H1 (cell line): ENCODE data around the gene DBNL. TPM values are rescaled to one million over a fixed set of nuclear protein-coding genes. Genes with fewer than 3 reads are reported as not detected.

Experiments
- CTCF ChIA-PET: fragments of 300-600 bp; sonication (Branson Sonifier 250); formaldehyde crosslinking; loops from one replicate; lab custom pipeline; 2021; ENCODE audit not compliant: partially characterized antibody; lab: Charles Lee
- POLR2A ChIA-PET: fragments of 300-600 bp; sonication (Branson Sonifier 250); formaldehyde crosslinking; loops from one replicate; lab custom pipeline; 2021; ENCODE audit warnings: inconsistent platforms; ENCODE audit not compliant: partially characterized antibody; lab: Charles Lee
- DNase-seq, 2 experiments: peaks; one replicate each; pipeline versions ENCODE4 v3.0.0 to v3.0.0-alpha.2; 2010 to 2022; ENCODE audit warnings: low spot score in 2 of 2, low read depth in 1 of 2, mixed read lengths in 1 of 2
- FAIRE-seq: peaks from 2 replicates; lab custom pipeline; 2011; peaks lifted over from hg19 to GRCh38; lab: Jason Lieb, UNC
- H2AFZ ChIP-seq: 2 replicates; pipeline ENCODE4 v1.8.1; 2012; ENCODE audit warnings: low read length, inconsistent platforms
- H2AK5ac ChIP-seq: 2 replicates; pipeline ENCODE4 v1.6.1; 2013; ENCODE audit warnings: low read depth, low read length
- H2BK120ac ChIP-seq: replicated peaks from 2 replicates; pipeline ENCODE3; 2013; ENCODE audit warnings: low read depth, low read length, inconsistent platforms
- H2BK12ac ChIP-seq: 2 replicates; pipeline ENCODE4 v1.6.1; 2013; ENCODE audit warnings: low read depth, low read length
- H2BK15ac ChIP-seq: 2 replicates; pipeline ENCODE4 v1.6.1; 2013; ENCODE audit warnings: low read length
- H2BK20ac ChIP-seq: 2 replicates; pipeline ENCODE4 v1.6.1; 2013; ENCODE audit warnings: low read length
- H2BK5ac ChIP-seq: 2 replicates; pipeline ENCODE4 v1.6.1; 2013; ENCODE audit warnings: low read depth, low read length
- H3K14ac ChIP-seq: 2 replicates; pipeline ENCODE4 v1.6.1; 2013; ENCODE audit warnings: inconsistent platforms; ENCODE audit not compliant: insufficient read length
- H3K18ac ChIP-seq: 2 replicates; pipeline ENCODE4 v1.6.1; 2013; ENCODE audit warnings: low read length; ENCODE audit errors: extremely low read depth
- H3K23ac ChIP-seq: 2 replicates; pipeline ENCODE4 v1.6.1; 2013; ENCODE audit warnings: inconsistent platforms; ENCODE audit not compliant: insufficient read length
- H3K23me2 ChIP-seq: 2 replicates; pipeline ENCODE4 v1.6.1; 2013; ENCODE audit warnings: low read depth, low read length
- H3K27ac ChIP-seq: 2 replicates; pipeline ENCODE4 v1.6.1; 2011; ENCODE audit warnings: low read depth, low read length, inconsistent platforms
- H3K27me3 ChIP-seq, 4 experiments: replicated peaks in 1 of 4; 1 replicate in 1 of 4; 2 replicates in 3 of 4; pipeline versions ENCODE4 v1.6.1 to v1.8.1; 2011 to 2013; ENCODE audit warnings: low read length in 3 of 4, mild to moderate bottlenecking in 3 of 4, inconsistent platforms in 2 of 4, mixed read lengths in 2 of 4, moderate library complexity in 1 of 4; ENCODE audit not compliant: control insufficient read depth in 3 of 4, insufficient read depth in 3 of 4; ENCODE audit errors: extremely low read depth in 1 of 4
- H3K36me3 ChIP-seq, 4 experiments: 2 replicates each; pipeline versions ENCODE4 v1.6.1 to v1.8.1; 2011 to 2013; ENCODE audit warnings: mild to moderate bottlenecking in 4 of 4, low read length in 3 of 4, moderate library complexity in 2 of 4, control low read depth in 1 of 4, inconsistent platforms in 1 of 4; ENCODE audit not compliant: insufficient read depth in 4 of 4, control insufficient read depth in 2 of 4
- H3K4ac ChIP-seq: replicated peaks from 2 replicates; pipeline ENCODE3; 2013; ENCODE audit warnings: low read length, low read depth, mixed read lengths, inconsistent platforms; ENCODE audit not compliant: insufficient read length
- H3K4me1 ChIP-seq, 4 experiments: replicated peaks in 1 of 4; 1 replicate in 1 of 4; 2 replicates in 3 of 4; pipeline versions ENCODE4 v1.6.1 to v1.8.1; 2011 to 2013; ENCODE audit warnings: low read length in 3 of 4, inconsistent platforms in 2 of 4, mixed read lengths in 1 of 4; ENCODE audit not compliant: insufficient read depth in 4 of 4, control insufficient read depth in 3 of 4
- H3K4me2 ChIP-seq, 2 experiments: 2 replicates each; pipeline versions ENCODE4 v1.6.1 to v1.8.1; 2011 to 2013; ENCODE audit warnings: low read depth in 2 of 2, low read length in 2 of 2, control low read depth in 1 of 2, inconsistent platforms in 1 of 2, mild to moderate bottlenecking in 1 of 2; ENCODE audit not compliant: insufficient read depth in 1 of 2
- H3K4me3 ChIP-seq, 4 experiments: fragments of 200-600, 300-600 bp in 1 of 4; sonication (generic), shearing (Covaris generic), sonication (Bioruptor Twin) in 1 of 4; 2 replicates each; pipeline versions ENCODE4 v1.5.1 to v1.8.1; 2011 to 2016; ENCODE audit warnings: low read length in 4 of 4, low read depth in 3 of 4, control low read depth in 2 of 4, inconsistent platforms in 2 of 4, mild to moderate bottlenecking in 2 of 4, mixed read lengths in 1 of 4, moderate library complexity in 1 of 4; ENCODE audit not compliant: insufficient read depth in 2 of 4; ENCODE audit errors: extremely low read depth in 1 of 4
- H3K56ac ChIP-seq: replicated peaks from 2 replicates; pipeline ENCODE3; 2013; ENCODE audit warnings: low read depth, mild to moderate bottlenecking, mixed read lengths, low read length, inconsistent platforms; ENCODE audit not compliant: insufficient read length
- H3K79me1 ChIP-seq: 2 replicates; pipeline ENCODE4 v1.6.1; 2013; ENCODE audit warnings: low read depth, low read length, control low read depth
- H3K79me2 ChIP-seq, 2 experiments: 2 replicates each; pipeline versions ENCODE4 v1.6.1 to v1.8.1; 2012 to 2013; ENCODE audit warnings: low read length in 2 of 2, mild to moderate bottlenecking in 2 of 2, inconsistent platforms in 1 of 2; ENCODE audit not compliant: insufficient read depth in 2 of 2, control insufficient read depth in 1 of 2
- H3K9ac ChIP-seq, 4 experiments: replicated peaks in 1 of 4; 1 replicate in 1 of 4; 2 replicates in 3 of 4; pipeline versions ENCODE4 v1.6.1 to v1.8.1; 2011 to 2013; ENCODE audit warnings: low read depth in 3 of 4, low read length in 3 of 4, control low read depth in 2 of 4, mild to moderate bottlenecking in 2 of 4, moderate library complexity in 2 of 4, inconsistent platforms in 1 of 4; ENCODE audit errors: extremely low read depth in 1 of 4
- H3K9me3 ChIP-seq, 2 experiments: 2 replicates each; pipeline versions ENCODE4 v1.6.1 to v1.8.1; 2012 to 2013; ENCODE audit warnings: mild to moderate bottlenecking in 2 of 2, moderate library complexity in 2 of 2, control low read depth in 1 of 2, inconsistent platforms in 1 of 2, low read depth in 1 of 2, low read length in 1 of 2, mixed read lengths in 1 of 2; ENCODE audit not compliant: insufficient read depth in 2 of 2
- H4K20me1 ChIP-seq, 2 experiments: replicated peaks in 1 of 2; 2 replicates each; pipeline versions ENCODE3 to v1.8.1; 2011 to 2013; ENCODE audit warnings: inconsistent platforms in 2 of 2, low read length in 2 of 2, mild to moderate bottlenecking in 1 of 2; ENCODE audit not compliant: insufficient read depth in 2 of 2, control insufficient read depth in 1 of 2
- H4K5ac ChIP-seq: 2 replicates; pipeline ENCODE4 v1.6.1; 2013; ENCODE audit warnings: low read length, low read depth, mixed read lengths, inconsistent platforms; ENCODE audit not compliant: insufficient read length
- H4K8ac ChIP-seq: 2 replicates; pipeline ENCODE4 v1.8.0; 2013; ENCODE audit warnings: mild to moderate bottlenecking, moderate library complexity, low read length, inconsistent platforms; ENCODE audit not compliant: insufficient read depth; ENCODE audit errors: extremely low read depth
- H4K91ac ChIP-seq: replicated peaks from 2 replicates; pipeline ENCODE3; 2013; ENCODE audit warnings: low read length, mixed read lengths, inconsistent platforms; ENCODE audit not compliant: insufficient read length
- BACH1 ChIP-seq: IDR thresholded peaks from 2 replicates; pipeline ENCODE4 v1.6.1; 2012; ENCODE audit warnings: low read length, improper control_type of control experiment
- BCL11A ChIP-seq, 2 experiments: IDR thresholded peaks; one replicate each; pipeline ENCODE4 v1.6.1; 2011; ENCODE audit warnings: low read depth in 2 of 2, low read length in 2 of 2, mild to moderate bottlenecking in 2 of 2
- CBX5 ChIP-seq: fragments of 300-800, 300-1000 bp; sonication (generic); IDR thresholded peaks from 2 replicates; pipeline ENCODE4 v1.7.1; 2016; ENCODE audit warnings: antibody characterized with exemption, low read length, low read depth
- CHD2 ChIP-seq: IDR thresholded peaks from 2 replicates; pipeline ENCODE4 v1.6.1; 2012; ENCODE audit warnings: low read length, improper control_type of control experiment
- CTBP2 ChIP-seq: IDR thresholded peaks from 2 replicates; pipeline ENCODE4 v1.7.0; 2011; ENCODE audit warnings: borderline replicate concordance, mild to moderate bottlenecking, moderate library complexity, mixed read lengths, low read length; ENCODE audit not compliant: insufficient read depth, insufficient read length
- HDAC6 ChIP-seq: IDR thresholded peaks from one replicate; pipeline ENCODE4 v1.7.1; 2012; ENCODE audit warnings: low read depth, mild to moderate bottlenecking, inconsistent platforms, low read length, moderate library complexity
- KDM1A ChIP-seq: fragments of 200-600, 300-600 bp; sonication (generic); IDR thresholded peaks from 2 replicates; pipeline ENCODE4 v1.7.1; 2016; ENCODE audit warnings: mild to moderate bottlenecking, low read length, borderline replicate concordance
- MAFK ChIP-seq: IDR thresholded peaks from 2 replicates; pipeline ENCODE4 v1.6.1; 2012; ENCODE audit warnings: low read depth, mild to moderate bottlenecking, improper control_type of control experiment, low read length
- RAD21 ChIP-seq, 2 experiments: IDR thresholded peaks in 1 of 2; conservative IDR thresholded peaks in 1 of 2; 2 replicates each; pipeline ENCODE4 v1.6.1; 2011; ENCODE audit warnings: low read depth in 2 of 2, low read length in 2 of 2, improper control_type of control experiment in 1 of 2, inconsistent platforms in 1 of 2, mild to moderate bottlenecking in 1 of 2, moderate library complexity in 1 of 2
- SAP30 ChIP-seq: fragments of 300-600 bp; sonication (generic); IDR thresholded peaks from 2 replicates; pipeline ENCODE4 v1.7.1; 2012; ENCODE audit warnings: low read length, moderate library complexity, mild to moderate bottlenecking, inconsistent platforms; ENCODE audit not compliant: insufficient read depth, insufficient replicate concordance
- SIRT6 ChIP-seq: IDR thresholded peaks from one replicate; pipeline ENCODE4 v1.7.1; 2012; ENCODE audit warnings: low read length, inconsistent platforms
- SP4 ChIP-seq: IDR thresholded peaks from 2 replicates; pipeline ENCODE4 v1.6.1; 2012; ENCODE audit warnings: low read length, inconsistent platforms
- TAF1 ChIP-seq: IDR thresholded peaks from 2 replicates; pipeline ENCODE4 v1.6.1; 2011; ENCODE audit warnings: mild to moderate bottlenecking, low read depth, low read length
- WGBS, 2 experiments: shearing (Covaris generic) in 1 of 2; methylation state at CpG; one replicate each; pipeline versions ENCODE4 v1.1.6 to v1.1.7; 2013 to 2015; ENCODE audit warnings: low lambda C conversion rate in 2 of 2, mixed read lengths in 2 of 2, inconsistent platforms in 1 of 2, low coverage in 1 of 2, missing lambda C conversion rate in 1 of 2; ENCODE audit not compliant: insufficient replicate concordance in 2 of 2, insufficient coverage in 1 of 2, insufficient read length in 1 of 2; ENCODE audit errors: extremely low coverage in 1 of 2, missing lambda C conversion rate in 1 of 2; 5-methylcytosine and 5-hydroxymethylcytosine counted together
- polyA plus RNA-seq, 7 experiments: library from polyadenylated mRNA; depleted of rRNA in 3 of 7; stranded (reverse) in 5 of 7; unstranded in 2 of 7; fragments of >200 nt in 5 of 7; fragments of 200-250 nt in 2 of 7; gene quantifications; 1 replicate in 5 of 7; 2 replicates in 1 of 7; 4 replicates in 1 of 7; pipeline versions ENCODE4 v1.2.1 to v1.2.3, GENCODE V29; 2011 to 2013; ENCODE audit warnings: missing spikeins in 2 of 7, mixed read lengths in 2 of 7
- total RNA-seq: library from RNA; stranded (reverse); fragmentation: NEBNext Ultra II Directional; extraction: Animal tissue kit (Norgen Biotek cat#: 25700); gene quantifications from 2 replicates; pipeline ENCODE4 v1.2.1, GENCODE V29; 2021

Gene DBNL
- total and polyA plus RNA-seq, 2 of the 8 experiments (the other 6 are each of a cell fraction or from before 2014, with no cell fraction given) = 30.9 to 56.6 TPM

- Histone ChIP-seq H2BK20ac (no peak overlapping the region), H3K4me1 (peaks cover 0 to 8% (median 4%) of the 10 kb centered on the region in 4 experiments; a peak in 6 of 7 replicates), H4K8ac (no peak overlapping the region), H3K56ac (no peak overlapping the region), H3K79me1 (peaks cover 4% of the 10 kb centered on the region; the same call in 1 of the 2 replicates), H2BK15ac (no peak overlapping the region), H3K18ac (no peak overlapping the region), H2BK120ac (no peak overlapping the region), H3K9ac (no peak overlapping the region), H3K23ac (no peak overlapping the region), H4K20me1 (peaks cover 2 to 13% of the 10 kb centered on the region in 2 experiments), H4K5ac (no peak overlapping the region), H4K91ac (no peak overlapping the region), H2BK5ac (no peak overlapping the region), H2AFZ (no peak overlapping the region), H3K79me2 (no peaks in the 10 kb centered on the region; a peak in 1 of 4 replicates), H3K27ac (no peak overlapping the region), H3K4me3 (no peak overlapping the region), H3K14ac (no peak overlapping the region), H3K9me3 (no peaks in the 10 kb centered on the region), H3K4ac (no peak overlapping the region), H3K27me3 (peaks cover 0 to 10% (median 8%) of the 10 kb centered on the region in 4 experiments; a peak in 6 of 7 replicates), H3K23me2 (peaks cover 4% of the 10 kb centered on the region), H3K4me2 (no peak overlapping the region), H2AK5ac (no peak overlapping the region), H3K36me3 (peaks cover 0 to 16% (median 8%) of the 10 kb centered on the region in 4 experiments; a peak in 5 of 8 replicates), H2BK12ac (no peak overlapping the region)
- DNase-seq (no peak), FAIRE-seq (no peak)
- WGBS, 2 experiments = 93% methylated on average over 18 of the region's 18 CpGs; no CpG with 5 or more reads in 1 of the 2 experiments
- ChIA-PET CTCF (interaction anchor here (0.9 to 2.4 kb wide), 5 partner anchors 10 to 90 kb away, joined by 3 to 11 read pairs (median 8); partner anchors contain the start of gene POLD2), POLR2A (interaction anchor here (0.7 to 3.4 kb wide), 5 partner anchors 12 to 68 kb away, joined by 3 to 50 read pairs (median 4); partner anchors contain the start of genes PGAM2 and POLD2)
- TF ChIP-seq KDM1A (no peak), MAFK (no peak), SP4 (no peak), CHD2 (no peak), SIRT6 (no peak), TAF1 (no peak), SAP30 (no peak), BACH1 (no peak), RAD21 (IDR thresholded peaks at IDR 0.05 in 1 of 2, conservative IDR thresholded peaks at IDR 0.05 in 1 of 2; ENCODE audit: low read depth in 2 of 2, low read length in 2 of 2) (no peak), BCL11A (IDR thresholded peaks at IDR 0.05; ENCODE audit: low read depth in 2 of 2, low read length in 2 of 2) (no peak), HDAC6 (no peak), CTBP2 (no peak), CBX5 (no peak)
These were observed 65.5 kb downstream of the DBNL start for GRCh38 chr7:44109991-44110390.
